ENCODE measurements around the gene ADCY2.

GRCh38 chr5:7842531-7842930 is 446.6 kb downstream of the ADCY2 start:
- no peak for TF ChIP-seq CTCF (IDR thresholded peaks at IDR 0.05)
- no peak for TF ChIP-seq POLR2A (IDR thresholded peaks at IDR 0.05)

Data from prostate gland (tissue), 2 donors.